ENCODE results near the gene GCK.

The GCK gene

DNA sequence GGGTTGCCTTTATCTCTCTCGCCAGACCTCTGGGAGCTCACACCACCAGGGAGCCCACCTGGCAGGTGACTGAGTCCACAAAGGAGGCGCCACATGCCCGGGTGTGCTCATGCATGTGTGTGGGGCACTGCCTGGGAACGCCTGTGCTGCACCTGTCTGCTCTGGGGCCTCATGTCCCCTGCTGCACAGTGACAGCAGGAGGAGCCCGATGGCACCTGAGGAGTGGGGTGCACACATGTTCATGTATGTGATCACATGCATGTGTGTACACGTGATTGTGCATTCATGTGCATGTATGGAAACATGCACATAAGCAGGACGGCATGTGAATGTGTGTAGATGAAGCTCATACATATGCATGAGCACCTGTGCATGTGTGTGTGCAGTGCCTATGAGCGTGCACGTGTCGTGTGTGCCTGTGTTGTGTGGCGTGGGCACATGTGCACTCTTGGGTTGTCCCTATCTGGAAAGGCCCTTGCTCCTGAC, 33.6 kb upstream of the GCK start:
- no peak for DNase-seq (ENCODE audit: low read depth)

- DNase-seq (ENCODE audit: low read depth) = no peak
Observed at GRCh38 chr7:44222074-44222473, 32.8 kb upstream of the GCK start.

DNA sequence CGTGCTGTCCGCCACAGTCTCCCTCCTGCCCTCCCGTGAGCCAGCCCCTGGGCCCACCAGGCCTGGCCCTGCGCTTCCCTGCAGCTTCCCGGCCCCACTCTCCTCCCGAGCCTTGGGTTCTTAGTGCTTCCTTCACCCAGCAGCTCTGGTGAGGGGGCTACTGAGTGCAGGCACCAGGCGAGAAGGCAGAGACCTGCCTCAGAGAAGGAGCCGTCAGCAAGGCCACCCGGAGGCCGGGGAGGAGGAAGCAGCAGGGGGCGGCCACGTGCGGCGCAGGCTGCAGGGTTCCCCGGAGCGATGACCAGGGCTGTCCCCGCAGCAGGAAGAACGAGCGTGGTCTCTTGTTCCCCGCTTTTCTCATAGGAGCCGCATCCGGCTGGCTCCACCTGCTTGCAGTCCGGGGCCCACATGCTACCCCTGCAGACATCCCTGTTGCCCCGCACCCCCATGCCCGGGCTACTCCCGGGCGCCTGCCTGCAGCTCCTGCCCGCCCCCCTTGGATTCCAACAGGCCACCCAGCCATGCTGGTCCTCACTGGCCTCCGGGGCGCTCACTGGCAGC, 32.1 kb upstream of the GCK start:
- no peak for DNase-seq (ENCODE audit: low read depth)

DNA sequence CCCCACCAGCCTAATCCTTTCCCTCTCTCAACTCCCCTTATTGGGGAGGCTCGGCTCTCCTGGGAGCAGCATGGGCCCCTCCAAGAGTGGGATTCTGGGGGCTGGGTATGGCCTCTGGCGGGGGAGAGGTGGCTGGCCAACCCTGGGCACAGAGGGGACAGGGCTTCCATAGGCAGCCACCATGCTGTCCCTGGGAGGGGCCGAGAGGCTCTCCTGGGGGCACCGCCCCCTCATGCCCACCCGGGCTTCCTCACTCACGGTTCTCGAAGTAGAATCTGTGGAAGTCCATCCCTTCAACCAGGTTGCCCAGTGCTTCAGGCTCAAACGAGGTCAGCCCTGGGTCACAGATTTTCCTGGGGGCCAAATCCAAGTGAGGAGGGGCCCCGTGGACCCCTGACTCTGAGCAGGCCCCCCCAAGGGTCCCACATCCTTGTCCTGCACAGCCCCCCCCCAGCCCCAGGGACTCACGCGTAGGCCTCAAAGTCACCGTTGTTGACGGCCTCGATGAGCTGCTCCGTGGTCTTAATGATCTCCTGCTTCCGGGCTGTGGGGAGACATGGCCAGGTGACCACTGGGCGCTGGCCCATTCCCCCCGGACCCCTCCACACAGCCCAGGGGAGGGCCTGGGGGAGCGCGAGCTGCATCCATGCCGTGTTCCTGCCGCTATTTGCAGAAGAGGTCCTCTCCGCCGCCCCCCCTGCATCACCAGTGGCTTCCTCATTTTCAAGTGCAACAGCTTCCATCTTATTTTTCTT, 31.3 kb upstream of the GCK start:
- no peak for DNase-seq (ENCODE audit: low read depth)

- no peak for DNase-seq (ENCODE audit: low read depth)
Observed at GRCh38 chr7:44220046-44220357, 30.8 kb upstream of the GCK start.

DNA sequence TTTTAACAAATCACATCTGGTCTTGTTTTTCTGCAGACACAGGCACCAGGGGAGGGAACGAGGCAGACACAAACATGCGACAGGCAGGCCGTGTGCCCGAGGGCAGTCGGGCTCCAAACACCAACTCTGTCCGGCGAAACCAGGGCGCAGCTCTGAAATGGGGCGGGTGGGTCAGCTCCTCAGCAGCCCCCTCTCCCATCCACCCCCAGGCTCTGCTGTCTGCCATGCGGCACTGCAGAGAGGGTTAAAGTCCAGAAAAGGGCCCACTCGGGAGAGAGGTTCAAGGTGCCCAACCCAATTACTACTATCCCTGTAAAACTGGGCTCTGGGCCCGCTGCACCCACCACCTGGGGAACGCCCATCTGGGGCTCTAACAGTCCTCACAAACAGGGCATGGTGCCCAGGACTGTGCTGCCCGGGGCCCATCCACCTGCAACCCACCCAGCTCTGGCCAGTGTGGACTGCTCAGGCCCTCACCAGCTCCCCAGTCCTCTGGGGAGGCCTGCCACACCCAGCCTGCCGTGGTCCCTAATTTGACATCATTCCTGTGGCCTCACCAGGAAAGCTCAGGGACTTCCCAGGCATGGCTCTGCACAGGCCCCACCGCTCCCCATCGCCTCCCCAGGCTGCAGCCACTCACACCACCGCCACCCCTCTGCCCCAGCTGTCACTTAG, 30.3 kb upstream of the GCK start:
- DNase-seq (ENCODE audit: low read depth) = no peak

DNA sequence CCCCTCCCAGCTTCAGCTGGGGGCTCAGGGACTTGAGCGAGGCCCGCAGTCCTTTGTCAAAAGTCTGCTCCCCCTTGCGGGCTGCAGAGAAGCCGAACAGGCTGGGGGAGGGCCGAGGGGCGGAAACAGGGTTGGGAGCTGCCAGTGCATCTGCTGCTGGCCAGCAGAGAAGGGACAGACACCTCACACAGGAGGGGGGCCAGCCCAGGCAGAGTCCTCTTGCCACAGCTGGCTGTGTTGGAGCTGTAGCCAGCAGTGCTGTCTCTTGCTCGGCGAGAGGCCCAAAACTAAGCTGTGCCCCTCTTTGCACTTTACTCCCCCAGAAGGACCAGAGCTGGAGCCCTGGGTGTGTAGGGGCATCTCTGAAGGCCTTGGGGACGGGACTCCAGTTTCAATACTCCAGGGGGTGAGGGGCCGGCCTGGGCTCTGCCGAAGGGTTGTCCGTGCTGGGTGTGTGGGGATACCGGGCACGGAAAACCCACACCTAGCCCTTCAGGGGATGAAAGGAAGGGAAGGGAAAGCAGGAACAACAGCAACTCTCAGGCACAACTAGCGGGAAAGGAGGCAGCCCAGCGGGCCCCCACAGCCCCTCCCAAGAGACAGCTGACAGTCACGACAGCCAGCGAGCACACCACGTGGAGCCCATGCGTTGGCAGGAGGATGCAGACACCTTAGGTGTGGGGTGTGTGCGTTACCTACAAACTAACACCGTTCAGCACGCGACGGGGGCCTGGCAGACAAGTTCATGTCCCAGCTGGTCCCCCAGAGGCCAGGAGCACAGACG, 29.4 kb upstream of the GCK start:
- DNase-seq (ENCODE audit: low read depth) = no peak

DNA sequence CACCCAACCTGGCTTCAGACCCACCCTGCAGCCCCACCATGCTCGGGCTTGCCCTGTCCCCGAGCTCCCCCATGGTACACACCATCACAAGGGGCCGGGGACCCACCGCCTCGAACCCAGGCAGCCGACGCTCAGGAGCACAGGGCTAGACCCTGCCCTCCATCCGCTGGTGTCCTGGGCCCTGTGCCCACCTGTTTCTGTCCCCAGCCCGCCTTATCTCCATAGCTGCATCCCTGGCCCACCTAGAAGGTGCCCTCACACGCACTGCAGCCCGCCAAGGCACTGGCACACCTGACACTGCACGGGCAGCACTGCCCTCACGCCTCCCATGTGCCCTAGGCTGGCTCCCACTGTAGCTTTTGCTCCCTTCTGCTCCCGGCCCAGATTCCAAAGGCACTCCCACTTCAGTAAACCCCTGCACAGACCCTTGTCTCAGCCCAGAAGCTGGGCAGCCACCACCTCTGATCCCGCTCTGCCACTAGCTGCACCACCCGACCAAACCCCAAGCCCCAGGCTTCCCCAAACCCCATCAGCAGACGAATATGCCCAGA, 28.7 kb upstream of the GCK start:
- DNase-seq (ENCODE audit: low read depth) = no peak

- DNase-seq (ENCODE audit: low read depth) = no peak
Observed at GRCh38 chr7:44217223-44217714, 28.0 kb upstream of the GCK start.

GRCh38 chr7:44216521-44217222, 27.4 kb upstream of the GCK start:
- DNase-seq (ENCODE audit: low read depth) = no peak

DNA sequence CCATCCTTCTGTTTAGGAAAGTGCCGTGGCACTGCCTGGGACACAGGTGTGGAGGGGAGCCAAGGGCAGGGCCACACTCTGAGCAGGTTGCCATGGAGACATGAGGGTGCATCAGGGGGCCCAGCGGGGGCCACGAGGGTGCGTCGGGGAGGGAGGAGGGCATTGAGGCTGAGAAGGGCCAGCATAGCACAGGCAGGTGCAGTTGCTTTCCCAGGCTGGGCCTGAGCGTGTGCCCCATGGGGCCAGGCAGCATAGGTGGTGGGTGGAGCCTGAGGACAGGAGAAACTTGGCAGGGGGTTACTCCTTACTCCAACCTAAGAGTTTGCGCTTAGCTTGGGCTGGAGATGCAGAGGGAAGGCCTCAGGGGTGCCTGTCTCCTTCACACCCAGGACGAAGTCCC, 26.8 kb upstream of the GCK start:
- no peak for DNase-seq (ENCODE audit: low read depth)

GRCh38 chr7:44215531-44215930, 26.3 kb upstream of the GCK start:
- DNase-seq (ENCODE audit: low read depth) = no peak

GRCh38 chr7:44213877-44214388, 24.7 kb upstream of the GCK start:
- no peak for DNase-seq (ENCODE audit: low read depth)

DNA sequence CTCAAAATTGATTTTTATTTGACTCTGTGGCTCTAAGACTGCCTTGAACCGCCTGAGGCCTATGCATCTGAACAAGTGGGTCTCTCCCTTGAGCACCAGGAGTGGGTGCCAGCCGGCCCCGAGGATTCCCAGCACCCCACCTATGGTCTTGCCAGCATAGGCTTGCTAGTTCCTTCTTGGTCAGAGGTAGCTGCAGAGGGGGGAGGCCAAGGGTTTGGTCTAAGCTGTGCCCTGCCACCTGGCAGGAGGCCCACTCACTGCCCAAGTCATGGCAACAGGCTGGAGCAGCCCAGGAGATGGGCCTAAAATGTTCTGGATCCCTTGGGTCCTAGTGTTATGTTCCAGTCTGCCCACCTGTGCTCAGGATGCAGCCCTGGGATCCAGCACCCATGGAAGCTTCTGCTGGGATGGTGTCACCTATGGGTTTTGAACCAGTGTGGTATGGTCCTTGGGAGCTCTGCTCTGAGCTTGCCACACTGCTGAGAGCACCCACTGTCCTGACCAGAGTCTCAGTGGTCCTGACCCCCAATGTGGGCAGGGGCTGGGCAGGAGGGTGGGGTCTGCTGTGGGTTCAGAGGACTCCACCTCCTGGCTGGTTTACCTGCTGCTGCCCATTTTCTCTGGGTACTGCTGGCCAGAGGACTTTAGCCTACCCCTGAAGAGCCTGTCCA, 24.1 kb upstream of the GCK start:
- DNase-seq (ENCODE audit: low read depth) = no peak

DNA sequence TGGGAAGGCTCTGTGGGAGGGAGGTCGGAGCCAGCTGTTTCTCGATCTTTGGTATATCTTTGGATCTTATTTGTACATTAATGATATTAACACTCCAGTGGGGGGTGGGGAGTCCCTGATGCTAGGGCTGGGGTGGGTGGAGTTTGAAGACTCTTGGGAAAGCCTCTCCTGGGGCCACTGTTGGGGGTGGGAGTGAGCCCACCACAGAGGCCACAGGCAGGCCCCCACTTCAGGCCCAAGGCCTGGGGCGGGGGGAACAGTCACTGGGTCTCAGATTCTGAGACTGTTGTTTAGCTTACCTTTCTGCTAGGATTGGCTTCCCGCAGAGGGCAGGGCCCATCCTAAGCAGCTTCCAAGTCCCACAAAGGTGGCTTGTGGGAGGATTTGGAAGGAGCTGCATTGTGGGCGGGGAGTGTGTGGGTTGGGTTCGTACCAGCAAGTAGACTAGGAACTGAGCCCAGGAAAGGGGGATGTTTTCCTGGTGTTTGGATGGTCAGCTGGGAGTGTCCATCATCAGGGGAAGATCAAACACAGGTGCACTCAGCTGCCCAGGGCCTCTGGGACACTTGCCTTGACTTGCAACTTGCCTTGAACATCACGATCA, 23.4 kb upstream of the GCK start:
- DNase-seq (ENCODE audit: low read depth) = no peak

- no peak for DNase-seq (ENCODE audit: low read depth)
Observed at GRCh38 chr7:44212018-44212417, 22.8 kb upstream of the GCK start.

DNA sequence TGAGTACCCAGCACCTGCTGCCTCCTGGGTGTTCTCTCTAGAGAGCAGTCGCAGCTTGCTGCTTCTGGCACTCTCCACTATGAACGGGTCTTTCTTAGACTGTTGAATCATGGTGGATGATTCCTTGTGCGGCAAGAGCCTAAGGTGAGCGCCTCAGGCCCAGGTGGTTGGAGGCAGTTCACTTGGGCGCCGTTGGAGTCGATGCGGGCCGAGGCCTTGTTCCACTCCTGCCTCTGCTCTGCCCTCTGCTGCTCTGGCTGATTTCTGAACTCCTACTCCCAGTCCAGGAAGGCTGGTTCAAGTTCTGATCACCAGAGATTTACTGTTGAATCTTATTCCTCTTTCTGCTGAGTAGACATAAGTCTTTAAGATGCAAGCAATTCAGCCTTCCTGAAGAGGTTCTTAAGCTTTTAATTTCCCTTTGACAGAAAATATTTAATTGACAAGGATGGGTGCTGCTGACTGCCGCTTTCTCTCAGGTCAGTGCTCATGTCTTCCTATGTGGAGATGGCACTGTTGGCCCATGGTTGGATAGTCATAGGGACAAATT, 22.0 kb upstream of the GCK start:
- no peak for DNase-seq (ENCODE audit: low read depth)

GRCh38 chr7:44210107-44210506, 20.9 kb upstream of the GCK start:
- no peak for DNase-seq (ENCODE audit: low read depth)

- no peak for DNase-seq (ENCODE audit: low read depth)
Observed at GRCh38 chr7:44208085-44208484, 18.8 kb upstream of the GCK start.

- DNase-seq (ENCODE audit: low read depth) = no peak
Observed at GRCh38 chr7:44206008-44206407, 16.8 kb upstream of the GCK start.
